ENCODE results near the gene NEUROD1.
A peak's percentile ranks its signal among the peaks of the same experiment; 100 is the strongest.
"Not testable (repeated sequence)": the region's sequence is repeated elsewhere in the genome, so short reads cannot be mapped to it uniquely, and the experiment has no call there.

NEUROD1 gene

DNA sequence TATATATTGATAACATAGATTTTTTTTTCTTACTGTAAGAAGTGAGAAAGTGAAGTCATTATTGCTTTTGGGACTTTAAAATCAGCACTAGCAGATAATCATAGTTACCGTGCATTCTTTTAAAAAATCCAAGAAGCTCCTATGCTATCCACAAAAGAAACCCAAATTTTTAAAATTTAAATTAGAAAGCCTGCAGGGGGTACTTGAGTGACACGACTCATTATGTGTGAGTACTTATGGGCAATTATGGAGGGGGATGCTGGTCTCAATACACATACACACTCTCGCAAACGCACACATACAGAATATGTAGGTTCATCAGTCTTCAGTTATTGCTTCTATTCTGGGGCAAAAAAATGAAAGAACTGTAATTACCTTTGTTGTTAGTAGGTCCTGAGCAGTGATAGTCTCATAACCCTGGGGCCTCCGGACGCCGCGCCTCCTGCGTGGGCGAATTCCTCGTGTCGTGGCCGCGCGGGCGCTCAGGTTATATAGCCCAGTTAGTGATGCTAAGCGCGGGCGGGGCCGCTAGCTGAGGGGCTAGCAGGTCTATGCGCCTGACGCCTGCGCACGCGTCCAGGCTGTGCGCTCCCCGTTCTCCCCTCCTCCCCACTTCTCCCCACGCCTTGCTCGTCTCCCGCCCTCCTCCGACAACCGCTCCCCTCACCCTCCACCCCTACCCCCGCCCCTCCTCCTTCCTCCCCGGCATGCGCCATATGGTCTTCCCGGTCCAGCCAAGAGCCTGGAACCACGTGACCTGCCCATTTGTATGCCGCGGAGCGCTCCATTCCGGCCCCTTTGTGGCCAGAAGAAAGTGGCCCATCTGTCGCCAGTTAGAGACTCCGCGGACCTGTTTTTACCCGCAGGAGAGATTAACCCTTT lies at the start of gene NEUROD1:
TSS of gene NEUROD1 (minus strand) at position 463 of the 882 bp plus-strand sequence. CDS start 1,657 bp downstream, outside the sequence.
- DNase-seq: peak; percentile 14

DNA sequence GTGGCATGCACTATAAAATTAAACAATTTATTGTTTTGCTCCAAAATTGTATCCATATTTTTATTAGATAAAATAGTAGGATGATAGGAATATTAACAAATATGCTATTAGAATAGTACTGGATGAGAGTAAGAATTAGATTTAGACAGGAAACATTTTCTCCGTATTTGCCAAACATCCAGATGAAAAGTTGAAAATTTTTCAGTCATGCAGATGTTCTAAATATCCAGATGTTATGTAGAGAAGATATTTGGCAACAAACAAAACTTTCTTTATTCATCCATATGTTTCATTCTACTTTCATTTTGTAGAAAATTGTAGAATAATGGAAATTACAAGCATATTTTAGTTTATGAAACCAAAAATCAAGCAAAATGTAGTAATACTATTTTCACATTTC lies 45.2 kb upstream of the NEUROD1 start:
- DNase-seq: no peak

GRCh38 chr2:181724662-181725061 lies 44.3 kb upstream of the NEUROD1 start:
- no peak for DNase-seq

GRCh38 chr2:181723731-181724130 lies 43.4 kb upstream of the NEUROD1 start:
- no peak for DNase-seq

GRCh38 chr2:181715033-181715630 lies 34.8 kb upstream of the NEUROD1 start:
- DNase-seq: peak; percentile 46

GRCh38 chr2:181711051-181711450 lies 30.7 kb upstream of the NEUROD1 start:
- not testable (repeated sequence) for DNase-seq

DNA sequence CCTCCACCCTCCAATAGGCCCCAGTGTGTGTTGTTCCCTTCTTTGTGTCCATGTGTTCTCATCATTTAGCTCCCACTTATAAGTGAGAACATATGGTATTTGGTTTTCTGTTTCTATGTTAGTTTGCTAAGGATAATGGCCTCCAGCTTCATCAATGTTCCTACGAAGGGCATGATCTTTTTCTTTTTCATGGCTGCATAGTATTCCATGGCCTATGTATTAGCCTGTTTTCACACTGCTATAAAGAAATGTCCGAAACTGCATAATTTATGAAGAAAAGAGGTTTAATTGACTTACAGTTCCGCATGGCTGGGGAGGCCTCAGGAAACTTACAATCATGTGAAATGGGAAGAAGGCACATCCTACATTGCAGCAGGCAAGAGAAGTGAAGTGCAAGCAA lies 22.2 kb upstream of the NEUROD1 start:
- DNase-seq: not testable (repeated sequence)

GRCh38 chr2:181698223-181698622 lies 17.9 kb upstream of the NEUROD1 start:
- no peak for DNase-seq

DNA sequence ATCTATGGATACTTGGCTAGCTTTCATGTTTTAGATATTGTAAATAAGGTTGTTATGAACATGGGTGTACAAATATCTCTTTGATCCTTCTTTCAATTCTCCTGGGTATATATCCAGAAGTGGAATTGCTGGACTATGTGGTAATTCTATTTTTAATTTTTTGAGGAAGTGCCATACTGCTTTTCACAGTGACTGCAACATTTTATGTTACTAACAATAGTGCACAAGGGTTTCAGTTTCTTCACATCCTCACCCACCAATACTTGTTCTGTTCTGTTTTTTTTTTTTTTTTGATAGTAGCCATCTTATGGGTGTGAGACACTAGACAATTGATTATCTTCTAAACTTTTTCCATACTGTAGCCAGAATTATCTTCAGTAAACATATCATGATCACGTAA lies 17.3 kb upstream of the NEUROD1 start:
- no peak for DNase-seq

DNA sequence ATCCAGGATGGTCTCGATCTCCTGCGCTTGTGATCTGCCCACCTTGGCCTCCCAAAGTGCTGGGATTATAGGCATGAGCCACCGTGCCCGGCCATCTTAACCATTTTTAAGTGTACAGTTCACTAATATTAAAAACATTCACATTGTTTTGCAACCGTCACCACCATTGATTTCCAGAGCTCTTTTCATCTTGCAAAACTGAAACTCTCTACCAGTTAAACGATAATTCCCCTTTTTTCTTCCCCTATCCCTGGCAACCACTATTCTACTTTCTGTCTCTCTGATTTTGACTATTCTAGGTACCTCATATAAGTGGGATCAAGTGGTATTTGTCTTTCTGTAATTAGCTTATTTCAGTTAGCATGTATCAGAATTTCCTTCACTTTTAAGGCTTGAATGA lies 16.8 kb upstream of the NEUROD1 start:
- DNase-seq: no peak

DNA sequence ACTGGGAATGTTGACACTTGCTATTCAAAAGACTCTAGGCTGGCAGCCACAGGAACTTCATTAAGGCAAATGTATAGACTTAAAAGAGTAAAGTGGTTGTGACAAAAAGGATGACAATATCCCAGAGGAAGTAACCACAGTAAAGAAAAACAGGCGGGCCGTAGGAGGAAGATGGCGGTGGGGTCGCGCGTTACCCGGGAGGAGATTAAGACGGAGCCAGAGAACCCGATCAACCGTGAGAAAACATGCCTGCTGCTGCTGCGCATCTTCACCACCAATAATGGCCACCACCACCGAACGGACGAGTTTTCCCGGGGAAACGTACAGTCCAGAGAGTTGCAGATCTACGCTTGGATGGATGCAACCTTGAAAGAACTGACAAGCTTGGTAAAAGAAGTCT lies 14.0 kb upstream of the NEUROD1 start:
- no peak for DNase-seq

GRCh38 chr2:181690860-181691259 lies 10.5 kb upstream of the NEUROD1 start:
- DNase-seq: no peak

DNA sequence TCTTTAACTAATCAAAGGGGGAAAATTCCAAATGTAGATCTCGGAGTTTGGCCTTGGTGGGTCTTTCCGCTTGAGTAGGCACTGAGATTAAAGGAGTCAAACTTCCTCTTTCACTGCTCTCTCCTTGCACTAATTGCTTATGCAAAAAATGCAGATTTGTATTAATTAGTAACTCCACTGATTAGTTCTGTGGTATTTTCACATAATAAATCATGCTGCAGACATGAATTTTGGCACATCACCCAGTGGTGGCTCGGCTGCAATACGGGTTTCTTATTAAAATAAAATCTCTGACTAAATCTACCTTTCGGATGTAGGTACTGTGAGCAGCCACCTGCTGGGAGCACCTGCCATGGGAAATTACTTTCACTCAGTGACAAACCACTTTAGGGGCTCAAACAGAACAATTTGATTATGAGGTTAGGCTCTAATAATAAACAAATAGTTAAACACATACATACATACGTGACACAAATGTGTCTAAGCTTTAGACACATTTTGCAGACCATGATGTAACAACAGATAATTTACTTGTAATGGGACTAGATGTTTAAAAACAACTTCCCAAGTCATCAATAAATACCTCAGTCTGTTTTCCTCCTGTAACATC lies 6.4 kb upstream of the NEUROD1 start:
- no peak for DNase-seq

GRCh38 chr2:181685150-181685688 lies 4.9 kb upstream of the NEUROD1 start:
- no peak for DNase-seq

- peak; percentile 15 for DNase-seq
Measured at GRCh38 chr2:181684454-181685149, 4.3 kb upstream of the NEUROD1 start.

GRCh38 chr2:181683518-181684453 lies 3.5 kb upstream of the NEUROD1 start:
- peak; percentile 17 for DNase-seq

- no peak for DNase-seq
Measured at GRCh38 chr2:181682795-181683517, 2.6 kb upstream of the NEUROD1 start.

- no peak for DNase-seq
Measured at GRCh38 chr2:181682026-181682789, 1.9 kb upstream of the NEUROD1 start.

GRCh38 chr2:181680937-181681811 lies 857 bp upstream of the NEUROD1 start:
- no peak for DNase-seq
